ENCODE data around the gene PDGFRB. TPM values are rescaled to one million over a fixed set of nuclear protein-coding genes. Genes with fewer than 3 reads are reported as not detected.

Gene PDGFRB
- total and polyA plus RNA-seq, 2 of the 8 experiments (the other 6 are each of a cell fraction or from before 2014, with no cell fraction given): 4.2 to 13.7 TPM

DNA sequence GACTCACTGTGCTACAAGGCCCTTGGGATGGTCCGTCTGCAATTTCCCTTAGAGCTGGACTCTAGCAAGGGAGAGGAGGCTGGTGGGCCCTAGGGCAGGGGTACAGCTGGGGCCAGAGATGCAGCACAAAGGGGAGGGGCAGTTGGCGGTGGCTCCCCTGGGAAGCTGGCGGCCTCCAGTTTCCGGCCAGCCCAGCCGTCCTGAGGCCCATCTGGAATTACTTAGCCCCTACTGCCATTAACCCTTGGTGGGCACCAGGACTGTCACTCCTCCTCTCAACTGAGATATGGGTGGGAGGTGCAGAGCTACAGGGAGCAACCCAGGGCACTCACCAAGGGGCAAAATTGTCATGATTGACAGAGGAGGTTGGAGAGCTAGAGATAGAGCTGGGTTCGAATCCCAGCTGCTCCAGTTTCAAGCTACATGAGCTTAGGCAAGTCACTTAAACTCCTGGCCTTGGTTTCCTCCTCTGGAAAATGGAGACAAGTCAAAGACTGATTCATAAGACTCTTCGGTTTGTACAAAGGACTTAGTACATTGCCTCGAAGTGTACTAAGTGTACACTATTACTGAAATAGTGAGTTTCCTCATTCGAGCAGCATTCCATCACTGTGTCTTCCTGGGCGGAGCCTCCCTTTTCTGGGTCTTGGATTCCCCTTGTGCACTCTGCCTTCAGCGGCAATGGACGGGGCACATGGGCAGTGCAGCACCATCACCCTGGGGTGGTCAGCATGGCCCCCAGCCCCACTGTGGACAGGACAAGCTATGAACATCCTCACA, 2.7 kb upstream of the PDGFRB start (continued):
- no peak for TF ChIP-seq POLR2A (IDR thresholded peaks at IDR 0.05; ENCODE audit: control extremely low read depth in 1 of 2, low read depth in 2 of 2, low read length in 2 of 2)
- no peak for TF ChIP-seq JUND (IDR thresholded peaks at IDR 0.05; ENCODE audit: low read length)
- no peak for TF ChIP-seq CEBPB (IDR thresholded peaks at IDR 0.05; ENCODE audit: low read depth, low read length)

Measured in H1 (cell line).